RPMI7951 (cell line): ENCODE results near the gene ARRB1. TPM values are rescaled to one million over a fixed set of nuclear protein-coding genes. Genes with fewer than 3 reads are reported as not detected.
A peak's percentile ranks its signal among the peaks of the same experiment; 100 is the strongest.
"Not testable (repeated sequence)": the region's sequence is repeated elsewhere in the genome, so short reads cannot be mapped to it uniquely, and the experiment has no call there.

Experiments
- DNase-seq: peaks from one replicate; pipeline ENCODE4 v3.0.0-alpha.2; 2012; ENCODE audit warnings: low read depth
- total RNA-seq: library from RNA; depleted of rRNA; stranded (reverse); fragments of >200 nt; shearing (Covaris generic); gene quantifications from 2 replicates; pipeline ENCODE4 v1.2.3, GENCODE V29; 2014

The ARRB1 gene
- total RNA-seq, 1 experiment from 2014 or later: 15.3 TPM

DNA sequence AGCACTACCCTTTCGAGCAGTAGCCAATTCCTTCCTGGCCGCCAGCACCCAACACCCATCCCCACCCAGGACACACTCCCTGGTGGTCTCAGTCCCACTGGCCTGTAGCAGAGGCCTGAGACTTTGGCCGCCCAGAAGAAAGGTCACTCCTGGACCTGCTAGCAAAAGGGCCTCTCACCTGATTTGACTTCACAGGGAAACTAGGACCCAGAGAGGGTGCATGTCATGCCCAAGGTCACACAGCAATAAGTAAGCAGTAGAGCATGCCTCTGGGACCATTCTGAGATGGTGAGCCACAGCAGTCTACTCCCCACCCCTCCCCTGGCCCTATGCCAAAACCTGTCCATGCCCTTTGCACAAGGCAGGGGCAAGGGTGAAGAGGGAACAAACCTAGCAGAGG, 7.3 kb downstream of the ARRB1 start:
- no peak for DNase-seq

DNA sequence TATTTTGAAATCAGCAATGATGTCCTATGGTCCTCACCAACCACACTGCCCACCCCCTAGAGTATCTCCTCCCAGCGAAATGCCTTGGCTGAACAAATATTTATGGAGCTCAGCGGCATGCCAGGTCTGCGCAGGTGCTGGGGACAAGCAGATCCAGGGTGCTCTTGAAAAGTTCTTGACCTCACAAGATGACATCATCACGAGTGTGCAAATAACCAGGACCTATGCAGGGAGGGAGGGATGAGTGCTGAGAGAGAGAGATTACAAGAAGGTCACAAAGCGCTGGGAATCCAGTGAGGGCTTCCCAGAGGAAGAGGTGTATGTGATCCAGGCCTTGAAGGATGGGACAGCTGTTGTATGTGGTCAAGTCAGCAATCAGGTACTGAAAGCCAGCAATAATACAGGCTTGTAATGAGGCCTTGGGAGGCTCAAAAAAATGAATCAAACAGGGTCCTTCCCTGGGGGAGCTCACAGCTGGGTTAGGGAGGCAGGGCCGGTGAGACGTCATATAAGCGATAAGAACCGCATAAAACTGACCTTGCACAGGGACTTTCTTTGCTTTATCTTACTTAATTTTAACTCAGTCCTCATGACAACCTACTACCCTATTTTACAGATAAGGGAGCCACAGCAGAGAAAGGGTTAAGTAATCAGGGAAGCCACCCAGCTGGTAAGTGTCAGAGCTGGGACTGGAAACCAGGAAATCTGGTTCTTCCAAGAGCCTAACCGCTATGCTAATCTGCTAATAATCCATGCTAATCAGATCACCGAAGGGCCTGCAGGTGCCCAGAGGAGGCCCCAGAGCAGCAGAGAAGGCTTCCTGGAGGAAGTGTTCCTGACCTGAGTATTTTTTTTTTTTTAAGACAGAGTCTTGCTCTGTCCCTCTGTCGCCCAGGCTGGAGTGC, 8.2 kb downstream of the ARRB1 start:
- DNase-seq: no peak

DNA sequence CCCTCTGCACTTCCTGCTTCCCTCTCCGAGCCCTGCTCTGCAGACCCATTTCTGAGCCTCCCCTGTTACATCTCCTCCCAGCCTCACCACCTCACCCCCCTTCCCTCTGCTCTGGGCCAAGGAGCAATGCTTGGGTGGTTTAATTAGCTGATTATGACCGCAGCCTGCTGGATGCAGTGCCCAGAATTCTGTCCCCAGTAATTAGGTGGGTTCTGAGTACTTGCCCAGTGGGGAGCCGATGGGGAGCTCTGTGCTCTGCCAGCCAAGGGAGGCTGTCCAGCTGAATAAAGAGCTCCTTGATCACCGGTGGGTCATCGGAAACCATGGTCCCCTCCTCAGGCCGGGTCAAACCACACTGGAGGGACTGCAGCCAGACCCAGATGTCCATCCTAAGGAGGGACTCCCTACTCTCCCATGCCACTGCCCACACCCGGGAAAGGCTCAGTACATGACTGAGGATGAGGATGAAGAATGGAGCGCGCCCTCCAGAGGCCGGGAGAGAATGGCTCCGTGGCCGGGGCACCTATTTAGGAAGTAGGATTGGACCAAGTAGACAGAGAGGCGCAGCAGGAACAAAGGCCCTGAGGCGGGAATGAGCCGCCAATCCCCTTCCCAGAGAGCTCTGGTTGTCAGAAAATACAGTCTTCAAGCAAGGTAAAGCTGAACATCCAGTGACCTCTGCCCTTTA, 9.1 kb downstream of the ARRB1 start:
- peak; percentile 77 for DNase-seq

DNA sequence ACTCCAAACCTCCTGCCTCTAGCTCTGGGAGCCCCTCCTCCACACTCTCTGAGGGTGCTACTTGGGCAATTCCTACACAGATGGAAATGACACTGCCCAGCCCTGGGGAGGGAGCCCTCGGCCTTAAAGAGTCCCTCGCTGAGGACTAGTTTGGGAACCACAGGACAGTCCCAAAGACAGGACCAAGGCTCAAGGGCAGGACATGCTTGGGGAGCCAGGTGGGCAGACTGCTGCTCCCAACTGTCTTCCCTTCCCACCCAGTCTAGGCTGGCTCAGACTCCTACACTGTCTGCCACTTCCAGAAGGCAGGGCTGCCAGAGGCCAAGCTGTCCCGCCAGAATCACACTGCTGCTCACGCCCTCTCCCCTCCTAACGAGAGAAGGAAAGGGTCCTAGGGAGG, 9.8 kb downstream of the ARRB1 start:
- no peak for DNase-seq

DNA sequence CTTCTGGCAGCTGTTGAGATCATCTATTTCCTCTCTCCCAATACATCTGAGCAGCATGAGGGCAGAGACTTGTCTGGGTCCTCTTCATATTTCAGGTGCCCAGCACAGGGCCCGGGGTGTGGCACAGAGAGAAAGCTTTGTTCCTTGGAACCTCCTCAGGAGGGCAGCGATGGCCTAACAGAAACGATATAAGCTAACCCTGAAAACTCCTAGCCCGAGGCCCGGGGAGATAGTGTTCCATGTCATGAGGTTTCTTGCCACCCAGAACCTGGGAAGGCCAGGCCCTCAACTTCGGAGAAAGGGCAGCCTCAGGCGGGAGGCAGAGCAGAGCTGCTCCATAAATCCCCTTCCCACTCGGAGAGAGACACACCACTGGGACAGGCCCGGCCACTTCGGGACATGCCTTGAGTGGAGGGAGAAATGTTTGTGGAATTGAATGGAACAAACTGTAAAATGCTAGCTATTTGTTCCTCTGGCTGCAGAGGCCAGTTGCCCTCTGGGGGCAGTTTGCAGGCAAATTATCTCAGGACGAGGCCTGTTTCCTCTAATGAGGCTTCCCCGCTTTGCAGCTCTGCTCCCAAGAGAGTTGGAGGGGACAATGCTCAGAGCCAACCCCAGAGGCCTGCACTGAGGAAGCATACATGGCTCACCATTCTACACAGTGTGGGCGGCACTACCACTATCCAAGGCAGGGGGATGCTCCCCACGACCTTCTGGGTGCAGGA, 11.6 kb downstream of the ARRB1 start:
- DNase-seq: no peak

DNA sequence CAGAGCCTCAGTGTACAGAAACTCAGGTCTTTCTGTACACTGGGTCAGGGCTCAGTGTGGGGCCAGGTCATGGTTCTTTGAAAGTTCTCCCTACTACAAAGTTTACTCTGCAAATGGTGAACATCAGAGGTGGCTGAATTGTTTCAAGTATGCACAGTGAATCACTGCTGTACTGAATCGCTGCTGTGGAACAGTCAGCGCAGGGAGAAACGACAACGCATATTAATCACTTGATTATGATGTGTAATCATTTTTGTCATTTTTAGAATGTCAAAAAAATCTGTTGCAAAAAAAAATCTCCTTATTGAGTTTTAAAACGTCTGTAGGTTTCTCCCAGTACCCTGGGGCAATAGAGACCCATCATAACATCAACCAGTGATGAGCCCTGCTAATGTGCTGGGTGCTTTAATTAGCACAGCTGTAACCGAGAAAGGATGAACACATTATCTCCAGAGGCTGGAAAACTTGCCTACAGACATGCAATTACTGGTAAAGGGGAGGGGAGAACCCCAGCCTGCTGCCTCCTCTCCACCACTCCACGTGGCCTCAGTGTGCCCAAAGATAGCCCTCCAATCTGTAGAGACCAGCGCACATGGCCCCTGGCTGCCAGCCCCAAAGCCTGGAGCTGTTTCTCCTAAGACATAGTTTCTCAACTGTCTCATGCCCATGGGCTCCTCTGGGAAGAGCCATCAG, 12.8 kb downstream of the ARRB1 start:
- DNase-seq: peak; percentile 62

DNA sequence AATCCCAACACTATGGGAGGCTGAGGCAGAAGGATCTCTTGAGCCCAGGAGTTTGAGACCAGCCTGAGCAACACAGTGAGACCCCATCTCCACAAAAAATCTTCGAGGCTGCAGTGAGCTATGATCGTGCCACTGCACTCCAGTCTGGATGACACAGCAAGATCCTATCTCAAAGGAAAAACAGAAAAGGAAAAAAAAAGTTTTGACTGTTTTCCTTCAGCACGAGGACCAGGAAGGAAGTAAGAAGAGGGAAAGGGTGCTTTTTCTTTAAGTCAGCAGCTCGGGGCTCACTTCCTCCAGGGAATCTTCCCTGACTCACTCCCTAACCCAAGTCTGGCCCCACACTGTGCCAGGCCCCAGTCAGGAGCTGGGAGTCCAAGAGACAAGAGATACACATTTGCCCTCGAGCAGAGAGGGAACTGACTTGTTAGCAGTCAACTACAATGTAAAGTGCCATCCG, 14.2 kb downstream of the ARRB1 start:
- peak; percentile 92 for DNase-seq

DNA sequence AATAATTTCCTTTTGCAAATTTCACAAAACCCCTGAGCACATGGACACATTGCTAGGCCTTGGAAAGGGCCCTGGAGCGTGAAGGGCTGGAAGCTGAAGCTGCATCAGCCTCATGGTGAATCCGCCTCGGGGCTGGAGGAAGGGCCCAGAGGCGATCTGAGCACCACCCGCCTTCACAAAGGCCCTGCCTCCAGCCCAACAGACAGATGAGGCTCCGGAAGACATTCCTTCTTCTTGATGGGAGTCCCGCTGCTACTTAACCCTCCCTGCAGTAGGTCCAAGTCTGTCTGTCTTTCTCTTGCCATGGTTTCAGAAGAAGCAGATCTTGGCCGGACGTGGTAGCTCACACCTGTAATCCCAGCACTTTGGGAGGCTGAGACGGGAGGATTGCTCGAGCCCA, 16.5 kb downstream of the ARRB1 start:
- no peak for DNase-seq

DNA sequence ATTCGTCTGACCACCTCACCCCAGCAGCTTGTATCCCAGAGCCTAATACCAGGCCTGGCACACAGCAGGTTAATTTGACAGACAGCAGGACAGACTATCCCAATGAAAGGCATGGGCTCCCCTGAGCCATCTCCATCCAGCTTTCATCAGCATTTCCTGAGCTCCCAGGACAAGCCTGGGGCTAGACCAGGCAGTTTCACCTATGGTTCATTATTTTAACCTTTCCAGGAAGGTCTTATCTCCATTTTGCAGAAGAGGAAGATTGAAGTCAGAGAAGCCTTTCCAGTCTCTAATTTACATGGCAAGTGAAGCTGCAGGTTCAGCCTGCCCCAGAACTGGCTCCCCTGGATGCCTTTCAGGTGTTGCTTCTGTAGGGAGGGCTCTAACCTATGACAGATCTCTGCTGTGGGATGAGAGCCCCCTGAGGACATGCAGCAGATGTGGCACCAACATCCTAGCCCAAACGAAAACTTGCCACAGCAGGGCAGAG, 17.0 kb downstream of the ARRB1 start:
- no peak for DNase-seq

DNA sequence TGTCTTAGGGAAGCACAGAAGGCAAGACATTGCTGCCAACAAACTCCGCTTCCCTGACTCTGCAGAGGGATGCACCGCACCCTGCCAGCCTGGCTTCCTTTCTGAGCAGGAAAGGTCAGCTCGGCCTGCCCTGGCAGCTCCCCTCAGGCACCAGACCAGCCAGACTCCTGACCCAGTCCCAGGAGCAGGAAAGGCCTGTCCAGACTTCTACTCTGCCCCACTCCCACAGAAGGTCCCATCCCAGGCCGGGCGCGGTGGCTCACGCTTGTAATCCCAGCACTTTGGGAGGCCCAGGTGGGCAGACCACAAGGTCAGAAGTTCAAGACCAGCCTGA, 17.7 kb downstream of the ARRB1 start:
- DNase-seq: no peak

DNA sequence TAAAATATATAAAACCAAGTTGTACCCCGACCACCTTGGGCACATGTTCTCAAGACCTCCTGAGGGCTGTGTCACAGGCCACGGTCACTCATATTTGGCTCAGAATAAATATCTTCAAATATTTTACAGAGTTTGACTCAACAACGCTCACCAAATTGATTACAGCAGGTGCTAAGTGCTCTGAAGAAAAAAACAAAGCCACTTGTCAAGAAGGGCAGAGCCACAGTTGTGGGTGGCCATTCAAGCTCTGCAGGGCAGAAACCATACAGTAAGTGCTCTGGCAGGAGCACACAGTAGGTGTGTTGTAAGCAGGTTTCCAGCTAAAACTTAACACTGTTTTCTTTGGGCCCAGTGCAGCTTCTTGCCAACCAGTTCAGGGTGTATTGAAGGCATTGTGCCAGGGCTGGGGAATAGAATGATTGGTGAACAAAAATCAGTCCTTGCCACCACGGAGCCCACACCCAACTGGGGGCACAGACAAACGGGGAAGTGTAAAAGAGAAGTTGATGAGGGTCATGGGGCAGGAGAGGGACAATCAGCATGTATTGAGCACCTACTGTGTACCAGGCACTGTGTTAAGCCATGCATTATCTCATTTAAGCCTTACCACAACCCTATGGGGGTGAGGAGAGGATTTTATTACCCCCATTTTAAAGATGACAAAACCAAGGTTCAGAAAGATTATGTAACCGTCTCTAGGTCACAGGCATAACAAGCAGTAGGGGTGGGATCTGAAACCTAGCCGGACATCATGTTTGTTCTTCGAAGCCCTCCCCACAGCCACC, 18.2 kb downstream of the ARRB1 start:
- DNase-seq: no peak

DNA sequence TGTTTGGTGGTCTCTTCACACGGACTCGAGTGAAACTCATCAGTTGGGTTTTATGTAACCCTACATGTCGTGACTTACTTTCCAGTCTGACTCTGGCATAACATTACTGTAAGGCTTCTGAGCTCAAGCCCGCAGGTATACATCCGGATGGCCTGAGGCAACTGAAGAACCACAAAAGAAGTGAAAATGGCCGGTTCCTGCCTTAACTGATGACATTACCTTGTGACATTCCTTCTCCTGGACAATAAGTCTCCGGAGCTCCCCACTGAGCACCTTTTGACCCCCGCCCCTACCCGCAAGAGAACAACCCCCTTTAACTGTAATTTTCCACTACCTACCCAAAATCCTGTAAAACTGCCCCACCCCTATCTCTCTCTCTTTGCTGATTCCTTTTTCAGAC, 19.7 kb downstream of the ARRB1 start:
- not testable (repeated sequence) for DNase-seq

DNA sequence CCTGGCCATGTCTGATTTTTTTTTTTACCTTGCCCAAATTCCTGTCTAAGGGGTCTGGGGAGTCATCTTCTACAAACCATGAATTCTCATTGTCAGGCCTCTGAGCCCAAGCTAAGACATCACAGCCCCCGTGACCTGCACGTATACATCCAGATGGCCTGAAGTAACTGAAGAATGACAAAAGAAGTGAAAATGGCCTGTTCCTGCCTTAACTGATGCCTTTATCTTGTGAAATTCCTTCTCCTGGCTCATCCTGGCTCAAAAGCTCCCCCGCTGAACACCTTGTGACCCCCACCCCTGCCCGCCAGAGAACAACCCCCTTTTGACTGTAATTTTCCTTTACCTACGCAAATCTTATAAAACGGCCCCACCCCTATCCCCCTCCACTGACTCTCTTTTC, 20.2 kb downstream of the ARRB1 start:
- not testable (repeated sequence) for DNase-seq

DNA sequence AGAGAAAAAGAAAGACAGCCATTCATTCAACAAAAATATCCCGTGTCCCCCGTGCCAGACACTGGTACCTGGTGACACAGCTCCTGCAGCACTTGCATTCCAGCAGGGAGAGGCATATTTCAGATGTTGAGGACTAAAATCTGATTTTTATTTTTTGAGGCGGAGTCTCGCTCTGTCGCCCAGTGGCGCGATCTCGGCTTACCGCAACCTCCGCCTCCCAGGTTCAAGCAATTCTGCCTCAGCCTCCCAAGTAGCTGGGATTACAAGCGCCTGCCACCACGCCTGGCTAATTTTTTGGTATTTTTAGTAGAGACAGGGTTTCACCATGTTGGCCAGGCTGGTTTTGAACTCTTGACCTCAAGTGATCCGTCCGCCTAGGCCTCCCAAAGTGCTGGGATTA, 20.6 kb downstream of the ARRB1 start:
- not testable (repeated sequence) for DNase-seq

DNA sequence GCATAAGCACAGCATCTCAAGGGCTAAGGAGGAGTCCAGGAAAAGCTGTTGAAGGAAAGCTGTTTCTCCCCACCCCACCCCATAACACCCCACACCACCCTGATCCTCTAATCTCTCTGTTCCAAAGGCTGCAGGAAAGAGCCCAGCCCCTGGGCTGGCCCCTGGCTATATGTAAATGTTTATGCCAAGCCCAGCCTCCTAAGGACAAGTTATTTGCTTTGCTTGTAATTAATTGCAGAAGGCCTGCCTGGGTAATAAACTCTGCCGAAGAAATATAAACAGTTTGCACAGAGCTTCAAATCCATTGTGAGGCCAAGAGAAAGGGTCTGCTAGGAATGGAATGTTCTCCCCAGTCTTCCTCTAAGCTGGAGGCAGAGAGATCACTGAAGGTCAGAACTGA, 21.2 kb downstream of the ARRB1 start:
- no peak for DNase-seq

DNA sequence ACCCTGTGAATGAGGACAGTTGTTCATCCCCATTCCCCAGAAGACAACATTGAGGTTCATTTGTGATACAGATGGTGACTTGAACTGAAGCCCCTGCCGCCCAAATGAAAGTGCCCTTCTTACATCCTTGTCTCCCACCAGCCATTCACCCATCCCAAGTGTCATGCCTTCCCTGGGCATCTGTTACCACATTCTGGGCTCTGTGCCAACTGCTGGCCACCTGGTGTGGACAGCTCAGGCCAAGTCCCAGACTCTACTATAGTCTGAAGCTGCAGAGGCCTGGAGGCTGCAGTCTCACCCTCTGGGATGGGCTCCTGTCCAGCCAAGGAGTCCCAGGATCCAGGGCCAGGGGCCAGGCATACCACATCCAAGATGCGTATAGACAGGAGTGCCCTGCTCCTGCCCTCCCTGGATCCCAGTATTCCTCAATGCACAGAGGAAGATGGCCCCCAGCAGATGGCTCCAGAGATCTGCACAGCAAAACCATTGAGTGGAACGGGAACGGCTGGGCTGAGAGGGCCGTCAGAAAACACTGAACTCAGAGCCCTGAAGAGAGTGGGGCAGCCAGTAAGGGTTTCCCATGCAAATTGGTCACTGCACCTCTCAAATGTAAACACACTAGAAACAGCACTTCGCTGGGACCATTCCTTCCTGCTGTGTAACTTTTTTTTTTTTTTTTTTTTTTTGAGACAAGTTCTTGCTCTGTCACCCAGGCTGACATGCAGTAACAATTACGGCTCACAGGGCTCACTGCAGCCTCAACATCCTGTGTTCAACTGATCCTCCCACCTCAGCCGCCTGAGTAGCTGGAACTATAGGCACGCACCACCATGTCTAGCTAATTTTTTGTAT, 22.8 kb downstream of the ARRB1 start:
- peak; percentile 96 for DNase-seq

DNA sequence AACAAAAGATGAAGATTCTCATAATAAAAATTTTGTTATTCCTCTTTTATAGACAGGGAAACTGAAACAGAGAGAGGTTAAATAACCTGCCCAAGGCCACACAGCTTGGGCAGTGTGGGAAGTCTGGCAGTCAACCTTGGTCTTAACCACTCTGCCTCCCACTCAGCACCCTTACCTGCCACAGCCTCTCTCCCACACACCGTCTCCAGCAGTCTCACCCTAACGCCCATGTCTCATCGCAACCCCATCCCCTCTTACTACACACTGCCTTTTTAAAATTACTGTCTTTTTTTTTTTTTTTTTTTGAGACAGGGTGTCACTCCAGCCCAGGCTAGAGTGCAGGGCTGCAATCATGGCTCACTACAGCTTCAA, 25.0 kb downstream of the ARRB1 start:
- DNase-seq: peak; percentile 43

DNA sequence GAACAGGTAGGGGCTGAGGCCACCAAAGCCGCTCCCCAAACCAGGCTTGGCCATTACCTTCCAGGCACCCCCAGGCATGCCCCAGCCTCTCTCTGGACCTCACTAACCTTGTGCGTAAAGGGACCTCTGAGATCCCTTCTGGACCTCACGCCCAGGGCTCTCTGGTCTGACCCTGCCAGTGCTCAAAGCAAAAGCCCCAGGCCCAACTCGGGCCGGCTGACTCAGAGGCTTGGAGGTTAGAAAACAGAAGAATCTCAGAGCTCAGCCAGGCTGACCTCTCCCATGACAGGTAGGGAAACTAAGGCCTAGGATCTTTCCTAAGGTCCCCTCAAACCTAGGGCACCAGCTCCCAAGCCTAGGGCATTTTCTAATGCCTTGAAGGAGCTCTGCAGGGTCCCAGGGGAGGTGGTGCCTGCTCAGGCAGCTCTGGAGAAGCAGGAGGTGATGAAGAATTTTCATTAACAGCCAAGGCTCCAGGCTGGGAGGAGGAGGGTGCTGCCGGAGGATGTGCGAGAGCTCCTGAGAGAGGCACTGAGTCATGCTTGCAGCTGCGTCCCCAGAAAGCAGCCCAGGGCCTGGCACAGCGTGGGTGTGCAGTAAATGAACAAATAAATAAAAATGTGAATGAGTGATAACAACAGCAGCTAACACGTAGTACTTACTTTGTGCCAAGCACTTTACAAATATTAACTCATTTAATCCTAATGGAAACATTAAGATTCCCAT, 25.6 kb downstream of the ARRB1 start:
- peak; percentile 88 for DNase-seq

DNA sequence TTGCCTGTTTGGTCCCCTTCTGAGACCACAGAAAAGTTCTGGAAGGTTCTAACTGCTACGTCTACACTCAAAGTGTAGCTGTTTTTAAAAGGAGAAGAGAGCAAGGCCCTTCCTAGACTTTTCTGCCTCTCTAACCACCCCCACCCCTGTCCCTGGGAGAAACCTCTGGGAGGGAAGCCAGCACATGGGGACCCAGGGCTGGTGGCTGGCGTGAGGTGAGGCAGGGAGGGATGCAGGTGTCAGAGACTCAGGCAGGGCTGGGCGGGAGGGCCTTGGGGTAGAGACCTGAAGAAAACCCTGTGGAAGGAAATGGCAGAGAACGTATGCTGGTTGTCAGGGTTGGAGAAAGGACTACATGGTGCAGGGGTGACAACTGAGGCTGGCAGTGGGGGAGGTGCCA, 26.7 kb downstream of the ARRB1 start:
- no peak for DNase-seq
